ENCODE data around the gene PRAMEF13.
"Not testable (repeated sequence)": the region's sequence is repeated elsewhere in the genome, so short reads cannot be mapped to it uniquely, and the experiment has no call there.

The PRAMEF13 gene, protein sequence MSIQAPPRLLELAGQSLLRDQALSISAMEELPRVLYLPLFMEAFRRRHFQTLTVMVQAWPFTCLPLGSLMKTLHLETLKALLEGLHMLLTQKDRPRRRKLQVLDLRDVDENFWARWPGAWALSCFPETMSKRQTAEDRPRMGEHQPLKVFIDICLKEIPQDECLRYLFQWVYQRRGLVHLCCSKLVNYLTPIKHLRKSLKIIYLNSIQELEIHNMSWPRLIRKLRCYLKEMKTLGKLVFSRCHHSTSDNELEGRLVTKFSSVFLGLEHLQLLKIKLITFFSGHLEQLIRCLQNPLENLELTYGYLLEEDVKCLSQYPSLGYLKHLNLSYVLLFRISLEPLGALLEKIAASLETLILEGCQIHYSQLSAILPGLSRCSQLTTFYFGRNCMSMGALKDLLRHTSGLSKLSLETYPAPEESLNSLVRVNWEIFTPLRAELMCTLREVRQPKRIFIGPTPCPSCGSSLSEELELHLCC

GRCh38 chr1:13201309-13201708 lies at the start of gene PRAMEF13:
TSS of gene PRAMEF13 (minus strand) at chr1:13201409. CDS start at chr1:13199589, 1,820 bp downstream.
- DNase-seq = not testable (repeated sequence)

GRCh38 chr1:13247122-13247521 lies 45.9 kb upstream of the PRAMEF13 start:
- DNase-seq = not testable (repeated sequence)

DNA sequence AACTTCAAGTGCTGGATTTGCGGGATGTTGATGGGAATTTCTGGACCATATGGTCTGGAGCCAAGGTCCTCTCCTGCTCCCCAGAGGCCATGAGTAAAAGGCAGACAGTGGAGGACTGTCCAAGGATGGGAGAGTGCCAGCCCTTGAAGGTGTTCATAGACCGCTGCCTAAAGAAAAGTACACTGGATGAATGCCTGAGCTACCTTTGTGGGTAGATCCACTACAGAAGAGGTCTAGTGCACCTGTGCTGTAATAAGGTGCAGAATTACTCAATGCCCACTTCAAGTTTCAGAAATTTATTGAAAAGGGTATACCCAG lies 45.3 kb upstream of the PRAMEF13 start:
- DNase-seq = not testable (repeated sequence)

DNA sequence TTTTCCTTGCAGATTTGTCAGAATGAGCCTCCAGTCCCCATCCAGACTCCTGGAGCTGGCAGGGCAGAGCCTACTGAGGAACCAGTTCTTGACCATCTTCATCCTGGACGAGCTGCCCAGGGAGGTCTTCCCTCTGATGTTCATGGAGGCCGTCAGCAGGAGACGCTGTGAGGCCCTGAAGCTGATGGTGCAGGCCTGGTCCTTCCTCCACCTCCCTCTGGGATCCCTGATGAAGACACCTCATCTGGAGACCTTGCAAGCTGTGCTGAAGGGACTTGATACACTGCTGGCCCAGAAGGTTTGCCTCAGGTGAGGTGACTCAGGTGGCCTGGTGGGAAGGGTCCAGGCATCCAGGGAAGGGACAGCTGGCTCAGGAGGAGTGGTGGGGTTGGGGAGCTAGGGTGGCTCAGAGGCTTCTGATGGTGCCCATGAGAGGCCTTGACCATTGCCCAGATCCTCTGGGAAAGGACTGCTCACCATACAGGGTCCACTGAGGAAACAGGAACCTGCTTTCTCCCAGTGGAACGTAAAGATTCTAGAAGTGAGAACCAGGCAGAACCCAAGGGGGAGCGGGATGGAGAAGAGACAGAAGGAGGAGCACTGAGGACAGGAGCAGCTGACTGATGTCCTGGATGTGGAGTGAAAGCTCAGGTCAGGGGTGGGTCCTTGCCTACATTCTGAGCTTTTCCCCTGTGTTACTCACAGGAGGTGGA lies 44.8 kb upstream of the PRAMEF13 start:
- DNase-seq = not testable (repeated sequence)

- DNase-seq = not testable (repeated sequence)
Measured at GRCh38 chr1:13243536-13244263, 42.5 kb upstream of the PRAMEF13 start.

DNA sequence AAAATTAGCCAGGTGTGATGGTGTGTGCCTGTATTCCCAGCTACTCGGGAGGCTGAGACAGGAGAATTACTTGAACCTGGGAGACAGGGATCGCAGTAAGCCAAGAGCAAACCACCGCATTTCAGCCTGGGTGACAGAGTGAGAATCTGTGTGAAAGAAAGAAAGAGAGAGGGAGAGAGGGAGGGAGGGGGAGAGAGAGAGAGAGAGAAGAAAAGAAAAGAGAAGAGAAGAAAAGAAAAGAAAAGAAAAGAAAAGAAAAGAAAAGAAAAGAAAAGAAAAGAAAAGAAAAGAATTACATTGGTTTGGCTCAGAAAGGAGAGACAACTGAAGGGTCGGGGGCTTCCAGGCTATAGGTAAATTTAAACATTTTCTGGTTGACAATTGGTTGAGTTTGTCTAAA lies 38.4 kb upstream of the PRAMEF13 start:
- DNase-seq = not testable (repeated sequence)

- not testable (repeated sequence) for DNase-seq
Measured at GRCh38 chr1:13237572-13237971, 36.4 kb upstream of the PRAMEF13 start.

DNA sequence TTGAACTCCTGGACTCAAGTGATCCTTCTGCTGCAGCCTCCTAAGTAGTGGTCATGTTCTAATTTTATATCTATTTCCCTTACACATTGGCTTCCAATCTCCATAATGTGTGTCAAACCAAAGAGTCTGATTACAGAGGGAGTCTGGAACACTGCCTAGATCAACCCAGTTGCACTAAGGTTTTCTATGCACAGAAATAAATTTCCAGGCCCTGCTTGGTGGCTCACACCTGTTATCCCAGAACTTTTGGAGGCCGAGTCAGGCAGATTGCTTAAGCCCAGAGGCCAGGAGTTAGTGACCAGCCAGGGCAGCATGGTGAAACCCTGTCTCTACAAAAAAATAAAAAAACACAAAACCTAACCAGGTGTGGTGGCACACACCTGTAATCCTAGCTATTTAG lies 32.8 kb upstream of the PRAMEF13 start:
- not testable (repeated sequence) for DNase-seq

DNA sequence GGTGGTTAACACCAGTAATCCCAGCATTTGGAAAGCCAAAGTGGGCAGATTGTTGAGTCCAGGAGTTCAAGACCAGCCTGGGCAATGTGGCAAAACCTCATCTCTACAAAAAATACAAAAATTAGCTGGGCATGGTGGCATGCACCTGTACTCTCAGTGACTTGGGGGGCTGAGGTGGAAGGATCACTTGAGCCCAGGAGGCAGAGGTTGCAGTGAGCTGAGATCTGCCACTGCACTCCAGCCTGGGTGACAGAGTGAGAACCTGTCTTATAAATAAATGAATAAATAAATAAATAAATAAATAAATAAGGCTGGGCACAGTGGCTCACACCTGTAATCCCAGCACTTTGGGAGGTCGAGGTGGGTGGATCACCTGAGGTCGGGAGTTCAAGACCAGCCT lies 30.8 kb upstream of the PRAMEF13 start:
- not testable (repeated sequence) for DNase-seq

DNA sequence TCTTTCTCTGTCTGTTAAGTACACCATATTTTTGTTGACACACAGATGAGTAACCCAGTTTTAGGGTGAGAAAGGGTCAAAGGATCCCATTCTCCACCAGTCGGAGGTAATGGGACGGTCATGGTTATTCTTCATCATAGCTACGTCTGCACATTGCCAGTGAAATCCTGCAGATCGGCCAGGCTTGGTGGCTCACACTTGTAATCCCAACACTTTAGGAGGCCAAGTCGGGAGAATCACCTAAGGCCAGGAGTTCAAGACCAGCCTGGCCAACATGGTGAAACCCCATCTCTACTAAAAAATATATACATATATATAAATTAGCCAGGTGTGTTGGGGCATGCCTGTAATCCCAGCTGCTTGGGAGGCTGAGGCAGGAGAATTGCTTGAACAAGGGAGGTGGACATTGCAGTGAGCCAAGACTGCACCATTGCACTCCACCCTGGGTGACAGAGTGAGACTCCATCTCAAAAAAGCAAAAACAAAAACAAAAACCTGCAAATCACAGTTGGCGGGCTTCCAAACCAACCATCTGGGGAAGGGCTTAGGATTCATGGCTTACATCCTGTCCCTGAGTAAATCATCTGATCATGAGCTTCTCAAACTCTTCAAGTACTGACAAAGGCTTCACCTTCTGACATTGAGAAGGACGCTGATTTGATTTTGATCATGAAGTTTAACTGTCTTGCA lies 30.0 kb upstream of the PRAMEF13 start:
- DNase-seq = not testable (repeated sequence)

DNA sequence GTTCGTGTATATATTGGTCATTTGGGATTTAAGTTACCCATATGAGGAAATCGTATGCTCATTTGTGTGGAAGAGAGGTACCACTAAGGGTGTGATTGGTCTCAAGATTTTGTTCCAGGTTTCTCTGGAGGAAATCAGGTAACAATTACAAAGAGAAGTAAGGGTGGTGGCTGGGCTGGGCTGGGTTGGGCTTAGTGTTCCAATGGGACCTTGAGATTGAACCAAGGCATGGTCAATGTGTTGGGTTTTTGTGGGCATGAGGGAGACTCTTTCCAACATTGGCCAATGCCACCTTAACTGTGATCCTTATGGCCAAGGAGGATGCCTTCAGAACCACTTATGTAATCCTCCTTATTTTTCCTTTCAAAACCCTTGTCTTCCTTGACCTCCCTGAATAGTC lies 29.4 kb upstream of the PRAMEF13 start:
- DNase-seq = not testable (repeated sequence)

- DNase-seq = not testable (repeated sequence)
Measured at GRCh38 chr1:13230096-13230495, 28.9 kb upstream of the PRAMEF13 start.

GRCh38 chr1:13228343-13228781 lies 27.2 kb upstream of the PRAMEF13 start:
- DNase-seq = no peak

GRCh38 chr1:13227271-13228055 lies 26.3 kb upstream of the PRAMEF13 start:
- not testable (repeated sequence) for DNase-seq

GRCh38 chr1:13225675-13226204 lies 24.5 kb upstream of the PRAMEF13 start, which contains the start of gene PRAMEF18:
TSS of gene PRAMEF18 (minus strand) at chr1:13226154. CDS start at chr1:13226106, 48 bp downstream.
- not testable (repeated sequence) for DNase-seq

DNA sequence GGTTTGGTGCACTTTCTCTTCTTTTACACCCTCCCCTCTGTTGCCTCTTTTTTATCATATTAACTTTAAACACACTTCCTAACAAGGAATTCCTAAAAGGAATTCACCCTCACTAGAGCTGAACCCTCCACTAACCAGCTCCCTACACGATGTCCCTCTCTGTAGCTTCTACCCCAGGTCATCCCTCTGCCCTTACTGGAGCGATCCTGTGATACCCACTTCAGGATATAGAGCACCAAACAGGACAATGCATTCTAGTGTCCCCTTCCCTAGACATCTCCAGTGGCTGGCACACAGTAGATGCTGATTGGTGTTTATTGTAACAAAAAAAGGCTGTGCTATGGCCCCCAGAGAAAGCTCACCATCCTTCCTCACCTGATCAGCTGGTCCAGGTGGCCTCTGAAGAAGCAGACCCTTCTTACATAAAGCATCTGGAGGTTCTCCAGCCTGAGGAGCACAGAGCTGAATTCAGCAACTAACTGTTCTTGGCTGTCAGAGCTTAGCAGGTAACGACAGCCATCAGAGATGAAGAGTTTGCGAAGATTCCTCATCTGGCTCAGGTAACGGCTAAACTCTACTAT lies 23.4 kb upstream of the PRAMEF13 start:
- no peak for DNase-seq

DNA sequence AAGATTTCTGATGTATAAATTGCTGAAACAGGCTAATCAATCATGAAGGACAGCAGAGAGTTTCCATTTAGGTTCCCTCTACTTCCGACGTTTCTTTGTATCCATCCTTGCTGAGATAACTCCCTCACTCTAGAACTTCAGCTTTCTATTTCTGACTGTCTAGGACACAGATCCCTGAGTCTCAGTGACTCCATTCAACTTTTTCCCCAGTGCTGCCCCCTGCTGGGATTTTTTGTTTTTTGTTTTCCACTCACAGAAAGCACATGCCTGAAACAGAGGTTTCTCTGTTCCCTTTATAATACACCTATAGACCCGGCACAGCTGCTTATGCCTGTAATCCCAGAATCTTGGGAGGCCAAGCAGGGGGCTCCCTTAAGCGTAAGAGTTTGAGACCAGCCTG lies 21.6 kb upstream of the PRAMEF13 start:
- DNase-seq = not testable (repeated sequence)

- not testable (repeated sequence) for DNase-seq
Measured at GRCh38 chr1:13219203-13219602, 18.0 kb upstream of the PRAMEF13 start.

DNA sequence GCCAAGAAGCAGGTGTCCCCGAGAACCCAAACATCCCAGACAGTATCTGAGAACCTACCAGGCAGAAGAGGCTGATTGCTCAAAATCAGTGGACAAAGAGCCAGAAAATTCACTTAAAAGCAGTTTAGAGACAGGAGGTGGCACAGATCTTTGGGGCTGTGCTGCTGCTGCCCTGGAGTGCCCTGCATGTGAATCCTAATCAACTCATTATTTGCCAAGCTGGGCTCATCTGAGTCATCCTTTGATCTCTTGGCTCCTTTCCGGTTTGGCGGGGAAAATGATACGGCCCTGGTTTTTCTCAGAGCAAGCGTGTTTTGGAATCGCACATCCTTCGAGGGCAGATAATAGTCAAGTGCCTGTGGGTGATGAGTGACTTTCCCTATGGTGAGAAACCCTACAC lies 15.4 kb upstream of the PRAMEF13 start:
- not testable (repeated sequence) for DNase-seq

DNA sequence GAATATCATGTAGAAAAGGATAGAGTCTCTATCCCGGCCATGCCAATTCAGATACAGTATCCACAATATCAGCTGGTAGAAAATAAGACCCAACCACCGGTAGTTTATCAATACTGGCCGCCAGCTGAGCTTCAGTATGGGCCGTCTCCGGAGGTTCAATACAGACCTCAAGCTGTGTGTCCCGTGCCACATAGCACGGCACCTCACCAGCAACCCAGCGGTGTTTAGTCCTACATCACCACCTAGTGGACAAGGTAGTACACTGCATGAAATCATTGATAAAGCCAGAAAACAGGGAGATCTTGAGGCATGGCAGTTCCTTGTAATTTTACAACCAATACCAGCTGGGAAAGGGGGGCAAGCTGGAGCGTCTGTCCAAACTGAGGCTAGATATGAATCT lies 7.5 kb upstream of the PRAMEF13 start:
- DNase-seq = not testable (repeated sequence)

GRCh38 chr1:13171548-13171947 lies 29.7 kb downstream of the PRAMEF13 start, which contains the start of gene PRAMEF9:
TSS of gene PRAMEF9 (plus strand) at chr1:13171848. CDS start at chr1:13175281, 3,433 bp downstream.
- DNase-seq = not testable (repeated sequence)

Measured in NCI-H1694 (cell line).